ES-I3 (cell line): ENCODE results near the gene TRIM6.
"Not testable (repeated sequence)": the region's sequence is repeated elsewhere in the genome, so short reads cannot be mapped to it uniquely, and the experiment has no call there.

Source experiments
- H3K36me3 ChIP-seq: 2 replicates; pipeline ENCODE4 v1.6.1; 2013; ENCODE audit warnings: mild to moderate bottlenecking, low read length, control low read depth, moderate library complexity; ENCODE audit not compliant: insufficient read depth
- H3K4me1 ChIP-seq: 2 replicates; pipeline ENCODE4 v1.6.1; 2013; ENCODE audit warnings: mild to moderate bottlenecking, control low read depth, low read length; ENCODE audit not compliant: insufficient read depth
- H3K9ac ChIP-seq: 2 replicates; pipeline ENCODE4 v1.6.1; 2013; ENCODE audit warnings: low read depth, mild to moderate bottlenecking, low read length, moderate library complexity
- H3K9me3 ChIP-seq: 2 replicates; pipeline ENCODE4 v1.6.1; 2013; ENCODE audit warnings: mild to moderate bottlenecking, low read length, moderate library complexity; ENCODE audit not compliant: control insufficient read depth, insufficient read depth

Gene TRIM6

GRCh38 chr11:5596607-5597201 is at the start of gene TRIM6:
Gene TRIM6 (plus strand): TSS chr11:5596637. CDS start chr11:5596898, 261 bp downstream.
- Histone ChIP-seq H3K9ac (peak within 1 kb of the TSS; percentile 94), H3K9me3 (no peaks in the 10 kb centered on the region), H3K4me1 (no peaks in the 10 kb centered on the region; the same call in 1 of the 2 replicates)

GRCh38 chr11:5547982-5548381 is 48.5 kb upstream of the TRIM6 start:
- Histone ChIP-seq H3K4me1 (no peaks in the 10 kb centered on the region), H3K36me3 (no peaks in the 10 kb centered on the region), H3K9ac (no peak overlapping the region), H3K9me3 (no peaks in the 10 kb centered on the region)

More at GRCh38 chr11:5596607-5597201, at the start of gene TRIM6:
- H3K36me3 ChIP-seq, result no peaks in the 10 kb centered on the region

GRCh38 chr11:5548440-5548839 is 48.0 kb upstream of the TRIM6 start, which contains the start of gene OR52H1:
Gene OR52H1 (minus strand): TSS chr11:5548540. CDS start chr11:5545505, 3,035 bp downstream.
- no peaks in the 10 kb centered on the region for H3K4me1 ChIP-seq
- H3K36me3 ChIP-seq, result no peaks in the 10 kb centered on the region
- H3K9me3 ChIP-seq, result no peaks in the 10 kb centered on the region
- H3K9ac ChIP-seq, result no peak within 1 kb of the TSS

- Histone ChIP-seq H3K36me3 (no peaks in the 10 kb centered on the region), H3K9me3 (no peaks in the 10 kb centered on the region), H3K4me1 (no peaks in the 10 kb centered on the region), H3K9ac (no peak overlapping the region)
Observed at GRCh38 chr11:5550440-5551095, 45.9 kb upstream of the TRIM6 start.

- Histone ChIP-seq H3K4me1 (peaks cover 5% of the 10 kb centered on the region; the same call in 1 of the 2 replicates), H3K36me3 (no peaks in the 10 kb centered on the region), H3K9me3 (no peaks in the 10 kb centered on the region), H3K9ac (no peak overlapping the region)
Observed at GRCh38 chr11:5553343-5553742, 43.1 kb upstream of the TRIM6 start.

GRCh38 chr11:5556596-5557188 is 39.7 kb upstream of the TRIM6 start:
- Histone ChIP-seq H3K9me3 (no peaks in the 10 kb centered on the region), H3K9ac (no peak overlapping the region), H3K4me1 (peaks cover 5% of the 10 kb centered on the region; the same call in 1 of the 2 replicates), H3K36me3 (no peaks in the 10 kb centered on the region)

- peaks cover 5% of the 10 kb centered on the region; the same call in 1 of the 2 replicates for H3K4me1 ChIP-seq
- no peaks in the 10 kb centered on the region for H3K36me3 ChIP-seq
- no peaks in the 10 kb centered on the region for H3K9me3 ChIP-seq
Observed at GRCh38 chr11:5557751-5558150, 38.7 kb upstream of the TRIM6 start.

GRCh38 chr11:5564259-5565019 is 32.0 kb upstream of the TRIM6 start:
- Histone ChIP-seq H3K4me1 (no peaks in the 10 kb centered on the region), H3K36me3 (no peaks in the 10 kb centered on the region), H3K9me3 (no peaks in the 10 kb centered on the region), H3K9ac (no peak overlapping the region)

More at GRCh38 chr11:5557751-5558150, 38.7 kb upstream of the TRIM6 start:
- no peak overlapping the region for H3K9ac ChIP-seq

GRCh38 chr11:5574654-5575053 is 21.8 kb upstream of the TRIM6 start:
- Histone ChIP-seq H3K4me1 (no peaks in the 10 kb centered on the region), H3K9me3 (no peaks in the 10 kb centered on the region), H3K9ac (no peak overlapping the region), H3K36me3 (no peaks in the 10 kb centered on the region)

GRCh38 chr11:5575152-5575551 is 21.3 kb upstream of the TRIM6 start:
- H3K9ac ChIP-seq, result no peak overlapping the region

GRCh38 chr11:5577101-5577500 is 19.3 kb upstream of the TRIM6 start:
- no peaks in the 10 kb centered on the region for H3K9me3 ChIP-seq

More at GRCh38 chr11:5575152-5575551, 21.3 kb upstream of the TRIM6 start:
- no peaks in the 10 kb centered on the region for H3K36me3 ChIP-seq
- no peaks in the 10 kb centered on the region for H3K4me1 ChIP-seq
- H3K9me3 ChIP-seq, result no peaks in the 10 kb centered on the region

GRCh38 chr11:5580577-5580976 is 15.9 kb upstream of the TRIM6 start, which contains the start of gene OR52B6:
Gene OR52B6 (plus strand): TSS chr11:5580877. CDS start chr11:5580877, 0 bp downstream.
- H3K9me3 ChIP-seq, result no peaks in the 10 kb centered on the region
- H3K4me1 ChIP-seq, result no peaks in the 10 kb centered on the region
- no peaks in the 10 kb centered on the region for H3K36me3 ChIP-seq
- no peak within 1 kb of the TSS for H3K9ac ChIP-seq

More at GRCh38 chr11:5577101-5577500, 19.3 kb upstream of the TRIM6 start:
- Histone ChIP-seq H3K36me3 (no peaks in the 10 kb centered on the region), H3K4me1 (no peaks in the 10 kb centered on the region), H3K9ac (no peak overlapping the region)

GRCh38 chr11:5581014-5581413 is 15.4 kb upstream of the TRIM6 start:
- Histone ChIP-seq H3K4me1 (no peaks in the 10 kb centered on the region), H3K9me3 (no peaks in the 10 kb centered on the region), H3K9ac (no peak overlapping the region), H3K36me3 (no peaks in the 10 kb centered on the region)

GRCh38 chr11:5584458-5584857 is 12.0 kb upstream of the TRIM6 start:
- H3K9me3 ChIP-seq, H3K36me3 ChIP-seq, H3K4me1 ChIP-seq, H3K9ac ChIP-seq: not testable (repeated sequence)
